HFFc6 (cell line): ENCODE measurements around the gene ESCO1. TPM values are rescaled to one million over a fixed set of nuclear protein-coding genes. Genes with fewer than 3 reads are reported as not detected.

Experiments
- DNase-seq: peaks from one replicate; pipeline ENCODE4 v3.0.0-alpha.2; 2018
- H3K27ac Mint-ChIP-seq: 2 replicates; pipeline ENCODE4 v1.8.0; 2020; ENCODE audit warnings: mild to moderate bottlenecking, mixed read lengths
- H3K27me3 Mint-ChIP-seq: 2 replicates; pipeline ENCODE4 v1.8.0; 2021; ENCODE audit warnings: mild to moderate bottlenecking, moderate library complexity, mixed read lengths; ENCODE audit not compliant: insufficient read depth
- H3K36me3 Mint-ChIP-seq: 2 replicates; pipeline ENCODE4 v1.8.0; 2021; ENCODE audit warnings: low read depth, mixed read lengths
- H3K4me1 Mint-ChIP-seq: 2 replicates; pipeline ENCODE4 v1.8.0; 2020; ENCODE audit warnings: low read depth, mixed read lengths
- H3K4me3 Mint-ChIP-seq: 2 replicates; pipeline ENCODE4 v1.8.0; 2020; ENCODE audit warnings: mild to moderate bottlenecking, moderate library complexity, mixed read lengths
- H3K9me3 Mint-ChIP-seq: 2 replicates; pipeline ENCODE4 v1.8.0; 2020; ENCODE audit warnings: mild to moderate bottlenecking, mixed read lengths
- total RNA-seq, 6 experiments: library from RNA; stranded (reverse); fragmentation: NEBNext Ultra II Directional; extraction: Animal tissue kit (Norgen Biotek cat#: 25700); gene quantifications; 2 replicates in 1 of 6; 3 replicates in 5 of 6; pipeline ENCODE4 v1.2.3, GENCODE V29; 2021
- TF ChIP-seq, protein P1 (sequence below): fragments of 200-600 bp; sonication (generic); IDR thresholded peaks from 2 replicates; pipeline ENCODE4 v1.5.0; 2021; ENCODE audit warnings: antibody characterized with exemption, mild to moderate bottlenecking

ESCO1 gene
- total RNA-seq, 6 experiments from 2014 or later = 5.8 to 7.7 (median 6.7) TPM

DNA sequence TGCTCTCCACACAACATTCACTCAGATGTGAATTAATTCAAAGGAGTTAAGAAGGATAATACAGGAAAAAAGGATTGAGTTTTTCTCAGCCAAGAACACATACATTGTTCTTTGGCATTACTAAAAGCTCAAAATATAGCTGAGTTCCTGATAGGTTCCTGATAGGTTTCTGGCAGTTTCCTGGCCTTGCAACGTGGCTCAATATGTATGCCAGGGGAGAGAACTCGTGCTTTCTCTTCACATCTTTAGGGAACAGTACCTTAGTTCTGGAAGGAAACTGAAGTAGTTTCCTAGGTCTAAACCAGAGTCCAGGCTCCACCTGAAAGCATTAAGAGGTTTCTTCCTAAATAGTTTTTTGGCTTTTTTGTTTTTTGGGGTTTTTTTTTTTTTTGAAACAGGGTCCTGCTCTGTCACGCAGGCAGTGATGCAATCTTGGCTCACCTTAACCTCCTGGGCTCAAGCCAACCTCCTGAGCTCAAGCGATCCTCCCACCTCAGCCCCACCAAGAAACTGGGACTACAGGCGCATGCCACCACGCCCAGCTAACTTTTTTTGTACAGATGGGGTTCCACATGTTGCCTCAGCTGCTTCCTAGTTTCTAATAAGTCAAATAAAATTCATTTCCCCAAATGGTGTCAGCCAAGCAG, 42.8 kb downstream of the ESCO1 start:
- Mint-ChIP-seq H3K9me3 (no peaks in the 10 kb centered on the region), H3K4me3 (no peak overlapping the region), H3K27me3 (no peaks in the 10 kb centered on the region), H3K4me1 (no peaks in the 10 kb centered on the region), H3K27ac (no peak overlapping the region), H3K36me3 (peaks cover 14% of the 10 kb centered on the region)
- DNase-seq = no peak
- TF ChIP-seq, protein P1, sequence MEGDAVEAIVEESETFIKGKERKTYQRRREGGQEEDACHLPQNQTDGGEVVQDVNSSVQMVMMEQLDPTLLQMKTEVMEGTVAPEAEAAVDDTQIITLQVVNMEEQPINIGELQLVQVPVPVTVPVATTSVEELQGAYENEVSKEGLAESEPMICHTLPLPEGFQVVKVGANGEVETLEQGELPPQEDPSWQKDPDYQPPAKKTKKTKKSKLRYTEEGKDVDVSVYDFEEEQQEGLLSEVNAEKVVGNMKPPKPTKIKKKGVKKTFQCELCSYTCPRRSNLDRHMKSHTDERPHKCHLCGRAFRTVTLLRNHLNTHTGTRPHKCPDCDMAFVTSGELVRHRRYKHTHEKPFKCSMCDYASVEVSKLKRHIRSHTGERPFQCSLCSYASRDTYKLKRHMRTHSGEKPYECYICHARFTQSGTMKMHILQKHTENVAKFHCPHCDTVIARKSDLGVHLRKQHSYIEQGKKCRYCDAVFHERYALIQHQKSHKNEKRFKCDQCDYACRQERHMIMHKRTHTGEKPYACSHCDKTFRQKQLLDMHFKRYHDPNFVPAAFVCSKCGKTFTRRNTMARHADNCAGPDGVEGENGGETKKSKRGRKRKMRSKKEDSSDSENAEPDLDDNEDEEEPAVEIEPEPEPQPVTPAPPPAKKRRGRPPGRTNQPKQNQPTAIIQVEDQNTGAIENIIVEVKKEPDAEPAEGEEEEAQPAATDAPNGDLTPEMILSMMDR = no peak

DNA sequence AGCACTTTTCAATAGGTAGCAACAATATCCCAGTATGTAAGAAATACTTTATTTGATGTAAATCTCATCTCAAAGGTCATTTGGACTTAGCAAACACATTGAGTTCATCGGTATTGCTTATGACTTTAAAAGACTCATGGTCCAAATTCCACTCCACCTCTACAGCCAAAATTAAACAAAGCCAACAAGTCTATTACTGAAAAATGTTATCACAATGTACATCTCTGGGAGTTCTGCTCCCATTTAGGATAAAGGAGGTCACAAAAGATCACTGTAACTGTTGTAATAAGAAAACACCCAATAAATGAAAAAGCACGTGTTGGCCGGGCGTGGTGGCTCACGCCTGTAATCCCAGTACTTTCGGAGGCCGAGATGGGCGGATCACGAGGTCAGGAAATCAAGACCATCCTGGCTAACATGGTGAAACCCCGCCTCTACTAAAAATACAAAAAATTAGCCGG, 50.0 kb downstream of the ESCO1 start:
- no peaks in the 10 kb centered on the region for H3K4me1 Mint-ChIP-seq
- H3K27me3 Mint-ChIP-seq = no peaks in the 10 kb centered on the region
- TF ChIP-seq, protein P1 = no peak
- no peaks in the 10 kb centered on the region for H3K9me3 Mint-ChIP-seq
- H3K4me3 Mint-ChIP-seq = no peak overlapping the region
- no peak overlapping the region for H3K27ac Mint-ChIP-seq
- H3K36me3 Mint-ChIP-seq = peaks cover 11% of the 10 kb centered on the region; the same call in 1 of the 2 replicates
- no peak for DNase-seq

DNA sequence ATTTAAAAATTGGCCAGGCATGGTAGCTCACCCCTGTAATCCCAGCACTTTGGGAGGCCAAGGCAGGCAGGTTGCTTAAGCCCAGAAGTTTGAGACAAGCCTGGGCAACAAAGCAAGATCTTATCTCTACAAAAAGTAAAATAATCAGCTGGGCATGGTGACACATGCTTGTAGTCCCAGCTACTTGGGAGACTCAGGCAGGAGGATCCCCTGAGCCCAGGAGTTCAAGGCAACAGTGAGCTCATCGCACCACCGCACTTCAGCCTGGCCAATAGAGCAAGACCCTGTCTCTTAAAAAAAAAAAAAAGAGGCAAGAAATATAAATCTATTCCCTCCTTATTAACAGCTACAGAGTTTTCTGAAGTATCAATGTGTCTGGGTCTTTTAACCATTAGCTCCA, 51.9 kb downstream of the ESCO1 start:
- H3K27me3 Mint-ChIP-seq = no peaks in the 10 kb centered on the region
- no peaks in the 10 kb centered on the region for H3K4me1 Mint-ChIP-seq
- no peak overlapping the region for H3K27ac Mint-ChIP-seq
- peaks cover 17% of the 10 kb centered on the region; the same call in 1 of the 2 replicates for H3K36me3 Mint-ChIP-seq
- no peak for DNase-seq
- no peaks in the 10 kb centered on the region for H3K9me3 Mint-ChIP-seq
- TF ChIP-seq, protein P1 = no peak
- no peak overlapping the region for H3K4me3 Mint-ChIP-seq

DNA sequence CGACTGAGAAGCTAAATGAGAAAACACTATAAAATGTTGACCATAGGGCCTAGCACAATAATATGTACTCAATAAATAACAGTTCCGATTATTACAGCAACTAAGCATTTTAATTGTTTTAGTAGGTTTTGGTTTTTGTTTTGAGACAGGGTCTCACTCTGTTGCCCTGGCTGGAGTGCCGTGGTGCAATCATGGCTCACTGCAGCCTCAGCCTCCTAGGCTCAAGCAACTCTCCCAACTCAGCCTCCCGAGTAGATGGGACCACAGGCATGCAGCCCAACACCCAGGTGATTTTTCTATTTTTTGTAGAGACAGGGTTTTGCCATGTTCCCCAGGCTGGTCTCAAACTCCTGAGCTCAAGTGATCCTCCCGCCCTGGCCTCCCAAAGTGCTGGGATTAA, 54.1 kb downstream of the ESCO1 start:
- Mint-ChIP-seq H3K27me3 (no peaks in the 10 kb centered on the region), H3K27ac (no peak overlapping the region), H3K4me3 (no peak overlapping the region), H3K4me1 (no peaks in the 10 kb centered on the region), H3K9me3 (no peaks in the 10 kb centered on the region), H3K36me3 (peaks cover 16% of the 10 kb centered on the region; the same call in 1 of the 2 replicates)
- no peak for DNase-seq
- TF ChIP-seq, protein P1 = no peak

DNA sequence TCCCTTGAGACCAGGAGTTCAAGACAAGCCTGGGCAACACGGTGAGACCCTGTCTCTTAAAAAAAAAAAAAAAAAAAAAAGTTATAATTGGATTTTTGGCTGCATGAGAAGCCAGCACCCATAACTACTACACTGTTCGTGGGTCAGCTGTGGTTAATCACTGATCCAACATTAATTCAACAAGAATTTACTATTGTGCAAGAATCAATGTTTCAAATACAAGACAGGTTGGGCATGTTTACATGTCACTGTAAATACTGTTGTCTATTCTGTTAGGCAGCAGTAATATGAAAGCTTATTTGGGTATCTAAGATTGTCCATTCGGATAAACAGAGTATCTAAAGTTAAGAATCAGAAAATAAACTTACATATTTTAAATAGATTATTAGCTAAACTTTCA, 62.3 kb downstream of the ESCO1 start:
- Mint-ChIP-seq H3K36me3 (peaks cover 12% of the 10 kb centered on the region), H3K9me3 (no peaks in the 10 kb centered on the region), H3K4me1 (no peaks in the 10 kb centered on the region), H3K27ac (no peak overlapping the region), H3K4me3 (no peak overlapping the region), H3K27me3 (no peaks in the 10 kb centered on the region; the same call in 1 of the 2 replicates)
- TF ChIP-seq, protein P1 = no peak
- DNase-seq = no peak
